ENCODE data around the gene ID3.

GRCh38 chr1:23558140-23558871 is 995 bp downstream of the ID3 start:
- no peak for TF ChIP-seq CTCF (IDR thresholded peaks at IDR 0.05; ENCODE audit: low read length)
- TF ChIP-seq EZH2 (IDR thresholded peaks at IDR 0.05; ENCODE audit: borderline replicate concordance, low read length), result no peak
